Caco-2 (cell line): ENCODE data around the gene CNKSR2. TPM values are rescaled to one million over a fixed set of nuclear protein-coding genes. Genes with fewer than 3 reads are reported as not detected.

ENCODE experiments used
- BruUV-seq: library from RNA; stranded (reverse); fragments of 400-500 nt; replicated peaks from 2 replicates; lab custom pipeline; 2021; lab: Mats Ljungman, UMichigan
- CTCF ChIA-PET: fragments of 300-600 bp; sonication (Branson Sonifier 250); formaldehyde crosslinking; loops from one replicate; lab custom pipeline; 2022; ENCODE audit warnings: antibody characterized with exemption; lab: Charles Lee
- POLR2A ChIA-PET: fragments of 300-600 bp; sonication (Branson Sonifier 250); formaldehyde crosslinking; loops from one replicate; lab custom pipeline; 2022; ENCODE audit warnings: antibody characterized with exemption; lab: Charles Lee
- DNase-seq, 2 experiments: peaks; one replicate each; pipeline versions ENCODE4 v3.0.0 to v3.0.0-alpha.2; 2020 to 2022
- H3K27me3 ChIP-seq: replicated peaks from 2 replicates; pipeline ENCODE4 v1.6.0; 2011; ENCODE audit warnings: low read length; ENCODE audit not compliant: control insufficient read depth, insufficient read depth
- H3K36me3 ChIP-seq: 2 replicates; pipeline ENCODE4 v1.5.1; 2011; ENCODE audit warnings: low read length; ENCODE audit not compliant: control insufficient read depth, insufficient read depth
- H3K4me1 ChIP-seq: fragments of 250-450 bp; sonication (Bioruptor Pico); 2 replicates; pipeline ENCODE4 v1.5.1; 2020; ENCODE audit warnings: mild to moderate bottlenecking
- H3K4me3 ChIP-seq: 2 replicates; pipeline ENCODE4 v1.5.1; 2011; ENCODE audit warnings: low read depth, mild to moderate bottlenecking, control low read depth, low read length
- H3K9me3 ChIP-seq: fragments of 250-450 bp; sonication (Bioruptor Pico); 2 replicates; pipeline ENCODE4 v1.5.1; 2020; ENCODE audit warnings: mild to moderate bottlenecking, moderate library complexity
- H3K27ac Mint-ChIP-seq: one replicate; pipeline ENCODE4 v1.8.0; 2022; ENCODE audit warnings: mixed read lengths; ENCODE audit not compliant: unreplicated experiment
- H3K27me3 Mint-ChIP-seq: one replicate; pipeline ENCODE4 v1.8.0; 2022; ENCODE audit warnings: mixed read lengths; ENCODE audit not compliant: insufficient read depth, unreplicated experiment
- H3K36me3 Mint-ChIP-seq: one replicate; pipeline ENCODE4 v1.8.0; 2022; ENCODE audit warnings: mild to moderate bottlenecking, mixed read lengths; ENCODE audit not compliant: insufficient read depth, unreplicated experiment
- H3K4me1 Mint-ChIP-seq: one replicate; pipeline ENCODE4 v1.8.0; 2022; ENCODE audit warnings: low read depth, mixed read lengths; ENCODE audit not compliant: unreplicated experiment
- H3K4me3 Mint-ChIP-seq: one replicate; pipeline ENCODE4 v1.8.0; 2022; ENCODE audit warnings: mild to moderate bottlenecking, moderate library complexity, mixed read lengths; ENCODE audit not compliant: unreplicated experiment
- H3K9me3 Mint-ChIP-seq: one replicate; pipeline ENCODE4 v1.8.0; 2022; ENCODE audit warnings: mixed read lengths; ENCODE audit not compliant: unreplicated experiment
- CTCF ChIP-seq, 2 experiments: fragments of 200-600 bp in 1 of 2; IDR thresholded peaks; 1 replicate in 1 of 2; 2 replicates in 1 of 2; pipeline versions ENCODE4 v1.5.1 to v1.8.0; 2011 to 2022; ENCODE audit warnings: antibody characterized with exemption in 1 of 2, control low read depth in 1 of 2, inconsistent platforms in 1 of 2, low read depth in 1 of 2, low read length in 1 of 2, mild to moderate bottlenecking in 1 of 2, moderate library complexity in 1 of 2; ENCODE audit not compliant: insufficient read depth in 1 of 2, severe bottlenecking in 1 of 2, unreplicated experiment in 1 of 2
- intact Hi-C: fragments of 100-400 bp; cut with micrococcal nuclease; formaldehyde crosslinking; loops from one replicate; pipeline ENCODE4 v1.10.0; 2022; ENCODE audit not compliant: unreplicated experiment
- total RNA-seq: library from RNA; stranded (reverse); gene quantifications from 2 replicates; pipeline ENCODE4 v1.2.3, GENCODE V29; 2022

Gene CNKSR2
- total RNA-seq, 1 experiment from 2014 or later: not detected

- Histone ChIP-seq H3K27me3 (no peaks in the 10 kb centered on the region), H3K4me1 (no peaks in the 10 kb centered on the region), H3K9me3 (no peaks in the 10 kb centered on the region), H3K4me3 (no peak overlapping the region), H3K36me3 (no peaks in the 10 kb centered on the region)
- ChIA-PET CTCF (no interaction called here), POLR2A (no interaction called here)
- DNase-seq: no peak
- no peaks in the 10 kb centered on the region for H3K36me3 Mint-ChIP-seq
- H3K9me3 Mint-ChIP-seq: no peaks in the 10 kb centered on the region
- H3K27me3 Mint-ChIP-seq: no peaks in the 10 kb centered on the region
- no peak for TF ChIP-seq CTCF (IDR thresholded peaks at IDR 0.05; ENCODE audit: insufficient read depth in 1 of 2, low read depth in 1 of 2, low read length in 1 of 2, severe bottlenecking in 1 of 2, unreplicated experiment in 1 of 2)
- intact Hi-C loops: no loop called here
- no TSS peak for BruUV-seq
- no peak overlapping the region for H3K4me3 Mint-ChIP-seq
- no peak overlapping the region for H3K27ac Mint-ChIP-seq
- H3K4me1 Mint-ChIP-seq: no peaks in the 10 kb centered on the region
Observed at GRCh38 chrX:21400408-21401121, 26.3 kb downstream of the CNKSR2 start.

DNA sequence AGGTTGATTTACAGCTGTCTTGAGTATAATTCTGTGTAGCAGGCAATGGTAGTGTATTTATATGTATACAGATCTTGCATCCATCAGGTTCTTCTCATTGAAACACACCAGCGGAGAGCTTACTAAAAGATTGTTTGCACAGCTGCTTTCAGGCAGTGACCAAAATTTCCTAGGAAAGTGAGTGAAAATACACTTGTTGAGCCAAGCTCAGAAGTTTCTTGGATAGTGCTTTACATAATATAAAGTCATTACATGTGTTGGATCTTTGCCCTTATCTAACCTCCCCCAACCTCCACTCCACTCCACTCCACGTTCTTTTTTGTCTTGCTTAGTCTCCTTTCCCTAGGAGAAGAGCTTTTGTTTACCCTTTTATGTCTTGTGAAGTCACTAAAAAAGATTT is 34.1 kb downstream of the CNKSR2 start:
- Mint-ChIP-seq H3K27me3 (no peaks in the 10 kb centered on the region), H3K4me1 (no peaks in the 10 kb centered on the region), H3K36me3 (no peaks in the 10 kb centered on the region), H3K27ac (no peak overlapping the region), H3K9me3 (no peaks in the 10 kb centered on the region), H3K4me3 (no peak overlapping the region)
- intact Hi-C loops: no loop called here
- no peak overlapping the region for H3K4me3 ChIP-seq
- H3K27me3 ChIP-seq: no peaks in the 10 kb centered on the region
- BruUV-seq: no TSS peak
- H3K4me1 ChIP-seq: no peaks in the 10 kb centered on the region
- no peaks in the 10 kb centered on the region for H3K36me3 ChIP-seq
- no peaks in the 10 kb centered on the region for H3K9me3 ChIP-seq
- no peak for TF ChIP-seq CTCF (IDR thresholded peaks at IDR 0.05; ENCODE audit: insufficient read depth in 1 of 2, low read depth in 1 of 2, low read length in 1 of 2, severe bottlenecking in 1 of 2, unreplicated experiment in 1 of 2)
- no peak for DNase-seq
- ChIA-PET POLR2A (no interaction called here), CTCF (no interaction called here)

GRCh38 chrX:21408788-21409187 is 34.6 kb downstream of the CNKSR2 start:
- intact Hi-C loops: no loop called here
- Mint-ChIP-seq H3K4me1 (no peaks in the 10 kb centered on the region), H3K27ac (no peak overlapping the region), H3K27me3 (no peaks in the 10 kb centered on the region), H3K4me3 (no peak overlapping the region), H3K36me3 (no peaks in the 10 kb centered on the region), H3K9me3 (no peaks in the 10 kb centered on the region)
- ChIA-PET POLR2A (no interaction called here), CTCF (no interaction called here)
- H3K4me3 ChIP-seq: no peak overlapping the region
- TF ChIP-seq CTCF (IDR thresholded peaks at IDR 0.05; ENCODE audit: insufficient read depth in 1 of 2, low read depth in 1 of 2, low read length in 1 of 2, severe bottlenecking in 1 of 2, unreplicated experiment in 1 of 2): no peak
- no peaks in the 10 kb centered on the region for H3K36me3 ChIP-seq
- H3K4me1 ChIP-seq: no peaks in the 10 kb centered on the region
- H3K9me3 ChIP-seq: no peaks in the 10 kb centered on the region
- no peaks in the 10 kb centered on the region for H3K27me3 ChIP-seq
- BruUV-seq: no TSS peak
- DNase-seq: no peak
